GM23338 (cell line): ENCODE results near the gene CLDN11. TPM values are rescaled to one million over a fixed set of nuclear protein-coding genes. Genes with fewer than 3 reads are reported as not detected.

ENCODE experiments used
- ATAC-seq: fragments of 200-7000 bp; cut with Tn5 transposase; 3 replicates; pipeline ENCODE4 v1.9.1; 2020
- DNase-seq: peaks from one replicate; pipeline ENCODE4 v3.0.0-alpha.2; 2015; ENCODE audit warnings: low spot score
- H2AFZ ChIP-seq: fragments of 200-600 bp; sonication (generic); 2 replicates; pipeline ENCODE4 v1.8.0; 2016; ENCODE audit warnings: antibody characterized with exemption, mild to moderate bottlenecking, moderate library complexity
- H3F3A ChIP-seq: fragments of 200-600 bp; sonication (generic); replicated peaks from 2 replicates; pipeline ENCODE4 v1.8.0; 2017; ENCODE audit warnings: antibody characterized with exemption, mixed run types, low read depth
- H3K27ac ChIP-seq: fragments of 200-600 bp; sonication (generic); 2 replicates; pipeline ENCODE4 v1.6.1; 2016; ENCODE audit warnings: low read depth
- H3K27me3 ChIP-seq: fragments of 200-600 bp; sonication (generic); 2 replicates; pipeline ENCODE4 v1.8.0; 2016; ENCODE audit warnings: mild to moderate bottlenecking, mixed run types, moderate library complexity; ENCODE audit not compliant: insufficient read depth
- H3K36me3 ChIP-seq: fragments of 200-600 bp; sonication (generic); 2 replicates; pipeline ENCODE4 v1.8.0; 2016; ENCODE audit warnings: mild to moderate bottlenecking; ENCODE audit not compliant: insufficient read depth
- H3K4me1 ChIP-seq: fragments of 200-600 bp; sonication (generic); 2 replicates; pipeline ENCODE4 v1.8.0; 2016; ENCODE audit warnings: mild to moderate bottlenecking, moderate library complexity; ENCODE audit not compliant: insufficient read depth
- H3K4me2 ChIP-seq: fragments of 200-600 bp; sonication (generic); 2 replicates; pipeline ENCODE4 v1.7.1; 2017; ENCODE audit warnings: mixed run types
- H3K4me3 ChIP-seq: fragments of 200-600 bp; sonication (generic); 2 replicates; pipeline ENCODE4 v1.6.1; 2016; ENCODE audit warnings: mixed run types
- H3K79me2 ChIP-seq: fragments of 200-600 bp; sonication (generic); replicated peaks from 2 replicates; pipeline ENCODE4 v1.8.0; 2017; ENCODE audit warnings: mild to moderate bottlenecking; ENCODE audit not compliant: insufficient read depth
- H3K9me2 ChIP-seq: fragments of 200-600 bp; sonication (generic); 2 replicates; pipeline ENCODE4 v1.8.0; 2017; ENCODE audit not compliant: insufficient read depth
- H4K20me1 ChIP-seq: fragments of 200-600 bp; sonication (generic); replicated peaks from 2 replicates; pipeline ENCODE4 v1.8.0; 2017; ENCODE audit warnings: mild to moderate bottlenecking; ENCODE audit not compliant: insufficient read depth
- H3K27ac Mint-ChIP-seq: 2 replicates; pipeline ENCODE4 v1.8.0; 2020; ENCODE audit warnings: inconsistent platforms, mild to moderate bottlenecking, moderate library complexity, mixed read lengths
- H3K27me3 Mint-ChIP-seq: 3 replicates; pipeline ENCODE4 v1.8.0; 2022; ENCODE audit warnings: low read depth, mild to moderate bottlenecking, moderate library complexity, mixed read lengths, inconsistent platforms; ENCODE audit not compliant: insufficient read depth, poor library complexity
- H3K36me3 Mint-ChIP-seq: 3 replicates; pipeline ENCODE4 v1.8.0; 2021; ENCODE audit warnings: low read depth, mild to moderate bottlenecking, inconsistent platforms, moderate library complexity, mixed read lengths
- H3K4me1 Mint-ChIP-seq: 3 replicates; pipeline ENCODE4 v1.8.0; 2020; ENCODE audit warnings: mild to moderate bottlenecking, inconsistent platforms, mixed read lengths
- H3K4me3 Mint-ChIP-seq: 3 replicates; pipeline ENCODE4 v1.8.0; 2021; ENCODE audit warnings: moderate library complexity, mild to moderate bottlenecking, inconsistent platforms, mixed read lengths
- H3K9me3 Mint-ChIP-seq: 3 replicates; pipeline ENCODE4 v1.8.0; 2020; ENCODE audit warnings: moderate library complexity, mild to moderate bottlenecking, inconsistent platforms, mixed read lengths
- CREB1 ChIP-seq: fragments of 250-450 bp; sonication (Bioruptor Pico); IDR thresholded peaks from 2 replicates; pipeline ENCODE4 v1.5.0; 2020; ENCODE audit warnings: low read depth, mild to moderate bottlenecking, moderate library complexity
- EZH2 ChIP-seq: fragments of 200-600 bp; sonication (generic); IDR thresholded peaks from one replicate; pipeline ENCODE4 v1.8.0; 2017; ENCODE audit warnings: antibody characterized with exemption, mild to moderate bottlenecking, low read depth; ENCODE audit not compliant: unreplicated experiment
- EZH2phosphoT487 ChIP-seq: fragments of 200-600 bp; sonication (generic); IDR thresholded peaks from one replicate; pipeline ENCODE4 v1.8.1; 2018; ENCODE audit warnings: antibody characterized with exemption; ENCODE audit not compliant: unreplicated experiment
- JUNB ChIP-seq: IDR thresholded peaks from one replicate; pipeline ENCODE4 v1.6.1; 2016; ENCODE audit warnings: antibody characterized with exemption; ENCODE audit not compliant: unreplicated experiment
- NANOG ChIP-seq: IDR thresholded peaks from 2 replicates; pipeline ENCODE4 v1.6.1; 2016; ENCODE audit warnings: antibody characterized with exemption, borderline replicate concordance
- polyA plus RNA-seq: library from polyadenylated mRNA; unstranded; fragments of >200 nt; fragmentation: Nextera tagmentation; extraction: Ambion mirVana; gene quantifications from 2 replicates; pipeline ENCODE4 v1.2.1, GENCODE V29; 2016
- total RNA-seq: library from RNA; depleted of rRNA; stranded (reverse); fragments of >200 nt; shearing (Covaris generic); gene quantifications from 2 replicates; pipeline ENCODE4 v1.2.3, GENCODE V29; 2014
- TF ChIP-seq, protein P1 (sequence below), 2 experiments: fragments of 200-600 bp in 1 of 2; sonication (generic) in 1 of 2; conservative IDR thresholded peaks; 2 replicates each; pipeline versions ENCODE4 v1.5.1 to v1.6.1; 2016 to 2017; ENCODE audit warnings: antibody characterized with exemption in 2 of 2, low read depth in 2 of 2, mild to moderate bottlenecking in 2 of 2, moderate library complexity in 1 of 2
- TF ChIP-seq, protein P2 (sequence below): IDR thresholded peaks from 2 replicates; pipeline ENCODE4 v1.6.1; 2016; ENCODE audit warnings: antibody characterized with exemption
- TF ChIP-seq, protein P3 (sequence below): IDR thresholded peaks from one replicate; pipeline ENCODE4 v1.6.1; 2018; ENCODE audit warnings: antibody characterized with exemption; ENCODE audit not compliant: unreplicated experiment

Gene CLDN11
- total and polyA plus RNA-seq, 2 experiments from 2014 or later, result 5.2 to 8.3 TPM

DNA sequence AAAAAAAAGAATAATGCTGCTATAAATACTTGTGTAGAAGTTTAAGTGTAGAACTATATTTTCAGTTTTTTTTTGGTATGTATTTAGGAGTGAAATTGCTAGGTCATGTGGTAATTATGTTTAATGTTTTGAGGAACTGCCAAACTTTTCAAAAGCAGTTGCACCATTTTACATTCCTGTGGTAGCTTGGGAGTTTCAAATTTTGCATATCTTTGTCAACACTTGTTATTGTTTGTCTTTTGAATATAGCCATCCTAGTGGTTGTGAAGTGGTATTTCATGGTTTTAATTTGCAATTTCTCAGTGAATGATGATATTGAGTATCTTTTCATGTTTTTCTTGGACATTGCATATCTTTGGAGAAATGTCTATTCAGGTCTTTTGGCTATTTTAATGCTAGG is 30.7 kb upstream of the CLDN11 start:
- peaks cover 95% of the 10 kb centered on the region for H3K79me2 ChIP-seq
- no peak overlapping the region for H3K4me2 ChIP-seq
- H3K4me3 ChIP-seq, result no peak overlapping the region
- Mint-ChIP-seq H3K9me3 (no peaks in the 10 kb centered on the region), H3K36me3 (peaks cover 94% of the 10 kb centered on the region), H3K27me3 (peaks cover 3% of the 10 kb centered on the region), H3K4me1 (0 out of 3 replicates have a peak, but pooled peaks cover 2% of the 10 kb centered on the region), H3K4me3 (no peak overlapping the region), H3K27ac (no peak overlapping the region)
- no peaks in the 10 kb centered on the region for H3K27me3 ChIP-seq
- DNase-seq (no peak), ATAC-seq (no peak)
- H3K36me3 ChIP-seq, result peaks cover 87% of the 10 kb centered on the region
- no peaks in the 10 kb centered on the region for H3K9me2 ChIP-seq
- H3K27ac ChIP-seq, result no peak overlapping the region
- H4K20me1 ChIP-seq, result peaks cover 66% of the 10 kb centered on the region
- peaks cover 40% of the 10 kb centered on the region for H3F3A ChIP-seq
- no peak overlapping the region for H2AFZ ChIP-seq
- no peaks in the 10 kb centered on the region for H3K4me1 ChIP-seq
- TF ChIP-seq, protein P1, sequence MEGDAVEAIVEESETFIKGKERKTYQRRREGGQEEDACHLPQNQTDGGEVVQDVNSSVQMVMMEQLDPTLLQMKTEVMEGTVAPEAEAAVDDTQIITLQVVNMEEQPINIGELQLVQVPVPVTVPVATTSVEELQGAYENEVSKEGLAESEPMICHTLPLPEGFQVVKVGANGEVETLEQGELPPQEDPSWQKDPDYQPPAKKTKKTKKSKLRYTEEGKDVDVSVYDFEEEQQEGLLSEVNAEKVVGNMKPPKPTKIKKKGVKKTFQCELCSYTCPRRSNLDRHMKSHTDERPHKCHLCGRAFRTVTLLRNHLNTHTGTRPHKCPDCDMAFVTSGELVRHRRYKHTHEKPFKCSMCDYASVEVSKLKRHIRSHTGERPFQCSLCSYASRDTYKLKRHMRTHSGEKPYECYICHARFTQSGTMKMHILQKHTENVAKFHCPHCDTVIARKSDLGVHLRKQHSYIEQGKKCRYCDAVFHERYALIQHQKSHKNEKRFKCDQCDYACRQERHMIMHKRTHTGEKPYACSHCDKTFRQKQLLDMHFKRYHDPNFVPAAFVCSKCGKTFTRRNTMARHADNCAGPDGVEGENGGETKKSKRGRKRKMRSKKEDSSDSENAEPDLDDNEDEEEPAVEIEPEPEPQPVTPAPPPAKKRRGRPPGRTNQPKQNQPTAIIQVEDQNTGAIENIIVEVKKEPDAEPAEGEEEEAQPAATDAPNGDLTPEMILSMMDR (conservative IDR thresholded peaks at IDR 0.05; ENCODE audit: low read depth in 2 of 2), result peak in 1 of 2 experiments; percentile 27; a peak in 1 of 4 replicates
- TF ChIP-seq EZH2, result no peak

DNA sequence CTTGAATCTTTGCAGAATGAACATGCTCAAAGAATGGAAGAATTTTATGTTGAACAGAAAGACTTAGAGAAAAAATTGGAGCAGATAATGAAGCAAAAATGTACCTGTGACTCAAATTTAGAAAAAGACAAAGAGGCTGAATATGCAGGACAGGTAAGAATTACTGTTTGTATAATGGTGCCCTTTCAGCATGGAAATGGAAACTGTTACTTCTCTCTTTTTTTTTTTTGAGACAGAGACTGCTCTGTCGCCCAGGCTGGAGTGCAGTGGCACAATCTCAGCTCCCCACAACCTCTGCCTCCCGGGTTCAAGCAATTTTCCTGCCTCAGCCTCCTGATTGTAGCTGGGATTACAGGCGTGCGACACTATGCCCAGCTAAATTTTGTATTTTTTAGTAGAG is 27.6 kb upstream of the CLDN11 start:
- Histone ChIP-seq H2AFZ (no peak overlapping the region), H4K20me1 (peaks cover 59% of the 10 kb centered on the region), H3K27me3 (no peaks in the 10 kb centered on the region), H3F3A (peaks cover 29% of the 10 kb centered on the region), H3K4me3 (no peak overlapping the region), H3K36me3 (peaks cover 56% of the 10 kb centered on the region), H3K4me1 (no peaks in the 10 kb centered on the region), H3K9me2 (no peaks in the 10 kb centered on the region), H3K27ac (no peak overlapping the region; the same call in 1 of the 2 replicates), H3K79me2 (peaks cover 70% of the 10 kb centered on the region), H3K4me2 (no peak overlapping the region)
- ATAC-seq, result no peak
- DNase-seq, result no peak
- Mint-ChIP-seq H3K27me3 (peaks cover 3% of the 10 kb centered on the region), H3K4me1 (0 out of 3 replicates have a peak, but pooled peaks cover 2% of the 10 kb centered on the region), H3K9me3 (no peaks in the 10 kb centered on the region), H3K36me3 (peaks cover 72% of the 10 kb centered on the region), H3K4me3 (no peak overlapping the region), H3K27ac (no peak overlapping the region)
- TF ChIP-seq JUNB, result no peak
- TF ChIP-seq EZH2phosphoT487, result no peak
- no peak for TF ChIP-seq NANOG
- TF ChIP-seq, protein P2, sequence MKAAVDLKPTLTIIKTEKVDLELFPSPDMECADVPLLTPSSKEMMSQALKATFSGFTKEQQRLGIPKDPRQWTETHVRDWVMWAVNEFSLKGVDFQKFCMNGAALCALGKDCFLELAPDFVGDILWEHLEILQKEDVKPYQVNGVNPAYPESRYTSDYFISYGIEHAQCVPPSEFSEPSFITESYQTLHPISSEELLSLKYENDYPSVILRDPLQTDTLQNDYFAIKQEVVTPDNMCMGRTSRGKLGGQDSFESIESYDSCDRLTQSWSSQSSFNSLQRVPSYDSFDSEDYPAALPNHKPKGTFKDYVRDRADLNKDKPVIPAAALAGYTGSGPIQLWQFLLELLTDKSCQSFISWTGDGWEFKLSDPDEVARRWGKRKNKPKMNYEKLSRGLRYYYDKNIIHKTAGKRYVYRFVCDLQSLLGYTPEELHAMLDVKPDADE, result no peak
- TF ChIP-seq, protein P1 (conservative IDR thresholded peaks at IDR 0.05; ENCODE audit: low read depth in 2 of 2), result no peak
- no peak for TF ChIP-seq CREB1 (CRISPR knock-in tag)
- no peak for TF ChIP-seq EZH2
- TF ChIP-seq, protein P3, sequence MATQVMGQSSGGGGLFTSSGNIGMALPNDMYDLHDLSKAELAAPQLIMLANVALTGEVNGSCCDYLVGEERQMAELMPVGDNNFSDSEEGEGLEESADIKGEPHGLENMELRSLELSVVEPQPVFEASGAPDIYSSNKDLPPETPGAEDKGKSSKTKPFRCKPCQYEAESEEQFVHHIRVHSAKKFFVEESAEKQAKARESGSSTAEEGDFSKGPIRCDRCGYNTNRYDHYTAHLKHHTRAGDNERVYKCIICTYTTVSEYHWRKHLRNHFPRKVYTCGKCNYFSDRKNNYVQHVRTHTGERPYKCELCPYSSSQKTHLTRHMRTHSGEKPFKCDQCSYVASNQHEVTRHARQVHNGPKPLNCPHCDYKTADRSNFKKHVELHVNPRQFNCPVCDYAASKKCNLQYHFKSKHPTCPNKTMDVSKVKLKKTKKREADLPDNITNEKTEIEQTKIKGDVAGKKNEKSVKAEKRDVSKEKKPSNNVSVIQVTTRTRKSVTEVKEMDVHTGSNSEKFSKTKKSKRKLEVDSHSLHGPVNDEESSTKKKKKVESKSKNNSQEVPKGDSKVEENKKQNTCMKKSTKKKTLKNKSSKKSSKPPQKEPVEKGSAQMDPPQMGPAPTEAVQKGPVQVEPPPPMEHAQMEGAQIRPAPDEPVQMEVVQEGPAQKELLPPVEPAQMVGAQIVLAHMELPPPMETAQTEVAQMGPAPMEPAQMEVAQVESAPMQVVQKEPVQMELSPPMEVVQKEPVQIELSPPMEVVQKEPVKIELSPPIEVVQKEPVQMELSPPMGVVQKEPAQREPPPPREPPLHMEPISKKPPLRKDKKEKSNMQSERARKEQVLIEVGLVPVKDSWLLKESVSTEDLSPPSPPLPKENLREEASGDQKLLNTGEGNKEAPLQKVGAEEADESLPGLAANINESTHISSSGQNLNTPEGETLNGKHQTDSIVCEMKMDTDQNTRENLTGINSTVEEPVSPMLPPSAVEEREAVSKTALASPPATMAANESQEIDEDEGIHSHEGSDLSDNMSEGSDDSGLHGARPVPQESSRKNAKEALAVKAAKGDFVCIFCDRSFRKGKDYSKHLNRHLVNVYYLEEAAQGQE, result no peak
